ENCODE results near the gene LRRC8C. TPM values are rescaled to one million over a fixed set of nuclear protein-coding genes. Genes with fewer than 3 reads are reported as not detected.

The LRRC8C gene
- total and polyA plus RNA-seq, 10 of the 15 experiments (the other 5 are each of a cell fraction or from before 2014, with no cell fraction given): 2.3 to 16.3 (median 10.8) TPM

DNA sequence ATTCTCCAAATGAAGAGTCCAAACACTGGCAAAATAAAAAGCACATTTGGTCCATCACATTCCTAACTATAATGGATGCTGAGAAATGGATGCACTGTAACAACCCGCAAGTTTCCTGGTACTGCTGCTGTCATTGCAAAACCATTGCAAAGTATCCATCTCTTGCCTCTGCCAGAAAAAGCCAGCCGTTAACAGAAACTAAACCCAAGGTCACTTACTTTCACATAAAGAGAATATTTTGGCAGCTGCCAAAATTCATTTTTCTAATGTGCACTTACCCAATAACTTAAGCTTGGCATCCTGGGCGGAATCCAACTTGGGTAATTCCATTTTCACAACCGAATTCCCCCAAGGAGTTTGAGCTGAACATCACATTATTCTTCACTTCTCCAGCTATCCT is 110.9 kb downstream of the LRRC8C start (continued):
- TF ChIP-seq, protein P1, sequence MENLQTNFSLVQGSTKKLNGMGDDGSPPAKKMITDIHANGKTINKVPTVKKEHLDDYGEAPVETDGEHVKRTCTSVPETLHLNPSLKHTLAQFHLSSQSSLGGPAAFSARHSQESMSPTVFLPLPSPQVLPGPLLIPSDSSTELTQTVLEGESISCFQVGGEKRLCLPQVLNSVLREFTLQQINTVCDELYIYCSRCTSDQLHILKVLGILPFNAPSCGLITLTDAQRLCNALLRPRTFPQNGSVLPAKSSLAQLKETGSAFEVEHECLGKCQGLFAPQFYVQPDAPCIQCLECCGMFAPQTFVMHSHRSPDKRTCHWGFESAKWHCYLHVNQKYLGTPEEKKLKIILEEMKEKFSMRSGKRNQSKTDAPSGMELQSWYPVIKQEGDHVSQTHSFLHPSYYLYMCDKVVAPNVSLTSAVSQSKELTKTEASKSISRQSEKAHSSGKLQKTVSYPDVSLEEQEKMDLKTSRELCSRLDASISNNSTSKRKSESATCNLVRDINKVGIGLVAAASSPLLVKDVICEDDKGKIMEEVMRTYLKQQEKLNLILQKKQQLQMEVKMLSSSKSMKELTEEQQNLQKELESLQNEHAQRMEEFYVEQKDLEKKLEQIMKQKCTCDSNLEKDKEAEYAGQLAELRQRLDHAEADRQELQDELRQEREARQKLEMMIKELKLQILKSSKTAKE (IDR thresholded peaks at IDR 0.05; ENCODE audit: low read depth, poor library complexity, severe bottlenecking): no peak
- TF ChIP-seq ZBED1 (IDR thresholded peaks at IDR 0.05; ENCODE audit: borderline replicate concordance): no peak
- no peak for TF ChIP-seq CREM (IDR thresholded peaks at IDR 0.05; ENCODE audit: low read depth)

DNA sequence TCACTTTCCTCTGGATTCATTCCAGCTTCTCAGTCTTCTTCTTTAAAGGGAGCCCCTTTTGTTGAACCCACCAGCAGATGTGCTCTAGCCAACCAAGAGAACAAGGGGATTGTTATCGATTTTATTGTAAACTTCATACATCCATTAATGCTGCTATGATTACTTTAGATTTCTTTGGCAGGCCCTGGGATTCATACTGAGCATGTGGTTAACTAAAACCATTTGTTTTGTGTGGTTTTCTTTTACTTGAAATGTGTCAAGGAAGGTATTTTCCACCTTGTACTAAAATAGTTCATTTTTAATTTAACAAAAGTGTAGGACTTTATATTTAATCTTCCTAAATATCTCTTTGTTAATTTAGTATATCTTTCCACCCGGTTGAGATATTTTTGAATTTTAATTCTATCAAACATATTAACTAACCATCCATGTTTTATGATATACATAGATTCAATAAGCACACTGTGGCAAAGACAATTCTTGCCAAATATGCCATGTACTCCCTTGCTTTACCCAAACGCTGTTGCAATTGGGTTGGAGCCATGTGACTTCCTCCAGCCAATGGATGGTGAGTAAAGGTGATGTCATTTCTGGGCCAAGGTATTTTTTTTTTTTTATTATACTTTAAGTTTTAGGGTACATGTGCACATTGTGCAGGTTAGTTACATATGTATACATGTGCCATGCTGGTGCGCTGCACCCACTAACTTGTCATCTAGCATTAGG is 113.7 kb downstream of the LRRC8C start:
- FAIRE-seq: no peak
- Histone ChIP-seq H3K4me1 (ENCODE audit: control insufficient read depth, insufficient read depth, low read length) (no peaks in the 10 kb centered on the region), H3K9me3 (replicated peaks; ENCODE audit: control insufficient read depth, insufficient read depth, low read length) (no peaks in the 10 kb centered on the region), H3K36me3 (ENCODE audit: control insufficient read depth in 2 of 2, insufficient read depth in 2 of 2, low read length in 1 of 2) (no peaks in the 10 kb centered on the region), H3K79me2 (ENCODE audit: control insufficient read depth, insufficient read depth, low read length) (no peaks in the 10 kb centered on the region), H3K27me3 (replicated peaks in 1 of 2; ENCODE audit: control insufficient read depth in 2 of 2, insufficient read depth in 2 of 2, low read length in 1 of 2) (no peaks in the 10 kb centered on the region), H3K27ac (ENCODE audit: control insufficient read depth, insufficient read depth) (no peak overlapping the region), H3K4me3 (no peak overlapping the region), H3K4me2 (ENCODE audit: control insufficient read depth, insufficient read depth) (no peak overlapping the region), H3K9ac (ENCODE audit: control insufficient read depth, insufficient read depth, low read length) (no peak overlapping the region), H2AFZ (ENCODE audit: control insufficient read depth, low read depth, low read length) (no peak overlapping the region), H4K20me1 (ENCODE audit: control insufficient read depth, insufficient read depth) (no peaks in the 10 kb centered on the region)
- 46% methylated on average over 3 of the region's 4 CpGs for WGBS (ENCODE audit: insufficient coverage, insufficient replicate concordance, low lambda C conversion rate, missing lambda C conversion rate)
- ChIA-PET CTCF (no interaction called here), SMC1A (ENCODE audit: uncharacterized antibody, unreplicated experiment) (interaction anchor here (0.8 kb wide), 1 partner anchor 86 kb away, joined by 3 read pairs; no protein-coding TSS in a partner anchor), POLR2A (no interaction called here), RAD21 (ENCODE audit: unreplicated experiment) (no interaction called here)
- TF ChIP-seq SPI1 (IDR thresholded peaks at IDR 0.05; ENCODE audit: borderline replicate concordance, insufficient read depth, low read depth, low read length): no peak
- TF ChIP-seq, protein P2, sequence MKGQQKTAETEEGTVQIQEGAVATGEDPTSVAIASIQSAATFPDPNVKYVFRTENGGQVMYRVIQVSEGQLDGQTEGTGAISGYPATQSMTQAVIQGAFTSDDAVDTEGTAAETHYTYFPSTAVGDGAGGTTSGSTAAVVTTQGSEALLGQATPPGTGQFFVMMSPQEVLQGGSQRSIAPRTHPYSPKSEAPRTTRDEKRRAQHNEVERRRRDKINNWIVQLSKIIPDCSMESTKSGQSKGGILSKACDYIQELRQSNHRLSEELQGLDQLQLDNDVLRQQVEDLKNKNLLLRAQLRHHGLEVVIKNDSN (IDR thresholded peaks at IDR 0.05; ENCODE audit: borderline replicate concordance, extremely low read length, insufficient read depth, low read depth, low read length): peak; percentile 4
- no TSS peak for BruUV-seq (replicated peaks)
- intact Hi-C loops (cut with micrococcal nuclease; ENCODE audit: unreplicated experiment) (no loop called here), in situ Hi-C loops (cut with MboI) (no loop called here)
- ATAC-seq: no peak
- DNase-seq (ENCODE audit: low read depth, low spot score): no peak
